GM19328 (cell line): Measurements from ENCODE around the gene PACRG.
"Not testable (repeated sequence)": the region's sequence is repeated elsewhere in the genome, so short reads cannot be mapped to it uniquely, and the experiment has no call there.

Experiments
- ATAC-seq: cut with Tn5 transposase; IDR thresholded peaks from one replicate; pipeline ENCODE4 v1.9.1; 2021; ENCODE audit warnings: mild to moderate bottlenecking, moderate library complexity; ENCODE audit not compliant: unreplicated experiment

PACRG gene

GRCh38 chr6:162727322-162728182 lies at the start of gene PACRG, which contains the start of gene PRKN:
TSS of gene PACRG (plus strand) at chr6:162727974.
TSS of gene PRKN (minus strand) at chr6:162727766.
- ATAC-seq = peak; percentile 98

- not testable (repeated sequence) for ATAC-seq
These were observed 48.9 kb upstream of the PACRG start for GRCh38 chr6:162678896-162679295.

- ATAC-seq = no peak
These were observed 48.1 kb upstream of the PACRG start for GRCh38 chr6:162679681-162680080.

- no peak for ATAC-seq
These were observed 47.4 kb upstream of the PACRG start for GRCh38 chr6:162680367-162680766.

- no peak for ATAC-seq
These were observed 46.9 kb upstream of the PACRG start for GRCh38 chr6:162680871-162681270.

GRCh38 chr6:162681447-162681846 lies 46.3 kb upstream of the PACRG start:
- no peak for ATAC-seq

- no peak for ATAC-seq
These were observed 44.6 kb upstream of the PACRG start for GRCh38 chr6:162683135-162683534.

GRCh38 chr6:162684052-162684451 lies 43.7 kb upstream of the PACRG start:
- no peak for ATAC-seq

- no peak for ATAC-seq
These were observed 42.8 kb upstream of the PACRG start for GRCh38 chr6:162684961-162685360.

GRCh38 chr6:162685586-162685985 lies 42.2 kb upstream of the PACRG start:
- no peak for ATAC-seq

- ATAC-seq = no peak
These were observed 38.9 kb upstream of the PACRG start for GRCh38 chr6:162688751-162689345.

GRCh38 chr6:162690158-162690557 lies 37.6 kb upstream of the PACRG start:
- ATAC-seq = no peak

GRCh38 chr6:162697872-162698403 lies 29.8 kb upstream of the PACRG start:
- ATAC-seq = no peak

GRCh38 chr6:162698440-162698839 lies 29.3 kb upstream of the PACRG start:
- ATAC-seq = no peak

- no peak for ATAC-seq
These were observed 27.8 kb upstream of the PACRG start for GRCh38 chr6:162699961-162700360.

- no peak for ATAC-seq
These were observed 26.8 kb upstream of the PACRG start for GRCh38 chr6:162700966-162701365.

GRCh38 chr6:162701551-162701950 lies 26.2 kb upstream of the PACRG start:
- ATAC-seq = no peak

GRCh38 chr6:162702446-162702845 lies 25.3 kb upstream of the PACRG start:
- ATAC-seq = no peak

GRCh38 chr6:162704001-162704400 lies 23.8 kb upstream of the PACRG start:
- no peak for ATAC-seq

GRCh38 chr6:162705736-162706135 lies 22.0 kb upstream of the PACRG start:
- no peak for ATAC-seq

GRCh38 chr6:162706232-162706631 lies 21.5 kb upstream of the PACRG start:
- no peak for ATAC-seq

- no peak for ATAC-seq
These were observed 18.8 kb upstream of the PACRG start for GRCh38 chr6:162708971-162709370.
